OCI-LY7 (cell line): ENCODE data around the gene TMEM135. TPM values are rescaled to one million over a fixed set of nuclear protein-coding genes. Genes with fewer than 3 reads are reported as not detected.

Experiments used
- BruUV-seq: library from RNA; stranded (reverse); fragments of 400-500 nt; replicated peaks from 2 replicates; lab custom pipeline; 2021; lab: Mats Ljungman, UMichigan
- CTCF ChIA-PET: fragments of 300-600 bp; sonication (Branson Sonifier 250); formaldehyde crosslinking; loops from one replicate; lab custom pipeline; 2022; ENCODE audit warnings: antibody characterized with exemption; ENCODE audit not compliant: unreplicated experiment; lab: Charles Lee
- POLR2A ChIA-PET: fragments of 300-600 bp; sonication (Branson Sonifier 250); formaldehyde crosslinking; loops from one replicate; lab custom pipeline; 2022; ENCODE audit warnings: antibody characterized with exemption; lab: Charles Lee
- DNase-seq: peaks from one replicate; pipeline ENCODE4 v3.0.0-alpha.2; 2015; ENCODE audit warnings: low spot score
- H2AFZ ChIP-seq: fragments of 200-600 bp; sonication (generic), shearing (Covaris generic); 2 replicates; pipeline ENCODE4 v1.6.1; 2014; ENCODE audit warnings: mild to moderate bottlenecking, antibody characterized with exemption, low read length, moderate library complexity
- H3K27ac ChIP-seq: fragments of 200-600 bp; sonication (generic); 2 replicates; pipeline ENCODE4 v1.5.1; 2014; ENCODE audit warnings: mixed run types, low read depth, mild to moderate bottlenecking, moderate library complexity, low read length, inconsistent platforms; ENCODE audit not compliant: poor library complexity, severe bottlenecking
- H3K36me3 ChIP-seq: fragments of 200-600 bp; sonication (generic); 2 replicates; pipeline ENCODE4 v1.6.1; 2014; ENCODE audit warnings: mild to moderate bottlenecking, antibody characterized with exemption, low read length, moderate library complexity, mixed read lengths; ENCODE audit not compliant: insufficient read depth
- H3K4me1 ChIP-seq: fragments of 200-600 bp; sonication (generic); 2 replicates; pipeline ENCODE4 v1.5.1; 2014; ENCODE audit warnings: mild to moderate bottlenecking, low read length; ENCODE audit not compliant: insufficient read depth, poor library complexity, severe bottlenecking
- H3K4me2 ChIP-seq: fragments of 200-600 bp; sonication (generic); 2 replicates; pipeline ENCODE4 v1.6.1; 2014; ENCODE audit warnings: mild to moderate bottlenecking, low read length
- H3K4me3 ChIP-seq: fragments of 200-600 bp; sonication (generic); 2 replicates; pipeline ENCODE4 v1.5.1; 2014; ENCODE audit warnings: mild to moderate bottlenecking, low read depth, low read length; ENCODE audit not compliant: poor library complexity, severe bottlenecking
- H3K79me2 ChIP-seq: fragments of 200-600 bp; sonication (generic); 2 replicates; pipeline ENCODE4 v1.6.1; 2016; ENCODE audit warnings: low read depth, mild to moderate bottlenecking, low read length, moderate library complexity, mixed read lengths; ENCODE audit not compliant: insufficient read depth
- H3K9me2 ChIP-seq: fragments of 200-600 bp; sonication (generic); 2 replicates; pipeline ENCODE4 v1.6.1; 2016; ENCODE audit warnings: mild to moderate bottlenecking, low read length, mixed read lengths; ENCODE audit not compliant: insufficient read depth
- H3K9me3 ChIP-seq: fragments of 200-600 bp; sonication (generic); 2 replicates; pipeline ENCODE4 v1.6.1; 2014; ENCODE audit warnings: mild to moderate bottlenecking, mixed run types, low read length, mixed read lengths
- H4K20me1 ChIP-seq: fragments of 200-600 bp; sonication (generic); 2 replicates; pipeline ENCODE4 v1.6.1; 2014; ENCODE audit warnings: mild to moderate bottlenecking, antibody characterized with exemption, low read length, moderate library complexity, mixed read lengths; ENCODE audit not compliant: insufficient read depth
- EZH2phosphoT487 ChIP-seq: fragments of 200-600 bp; sonication (generic); IDR thresholded peaks from 2 replicates; pipeline ENCODE4 v1.6.1; 2018; ENCODE audit warnings: low read depth, borderline replicate concordance, mild to moderate bottlenecking, mixed run types, antibody characterized with exemption, low read length, moderate library complexity, mixed read lengths
- intact Hi-C: fragments of 100-400 bp; cut with micrococcal nuclease; formaldehyde crosslinking; loops from one replicate; pipeline ENCODE4 v1.10.0; 2022; ENCODE audit not compliant: unreplicated experiment
- total RNA-seq, 2 experiments: library from RNA; depleted of rRNA in 1 of 2; stranded (reverse); fragments of >200 nt in 1 of 2; shearing (Covaris generic) in 1 of 2; gene quantifications; 2 replicates each; pipeline ENCODE4 v1.2.3, GENCODE V29; 2014 to 2022
- TF ChIP-seq, protein P1 (sequence below): fragments of 200-600 bp; sonication (generic); conservative IDR thresholded peaks from 2 replicates; pipeline ENCODE4 v1.5.1; 2014; ENCODE audit warnings: mild to moderate bottlenecking, antibody characterized with exemption, low read length, moderate library complexity, mixed read lengths

TMEM135 gene
- total RNA-seq, 2 experiments from 2014 or later: 14.5 to 56.4 TPM

DNA sequence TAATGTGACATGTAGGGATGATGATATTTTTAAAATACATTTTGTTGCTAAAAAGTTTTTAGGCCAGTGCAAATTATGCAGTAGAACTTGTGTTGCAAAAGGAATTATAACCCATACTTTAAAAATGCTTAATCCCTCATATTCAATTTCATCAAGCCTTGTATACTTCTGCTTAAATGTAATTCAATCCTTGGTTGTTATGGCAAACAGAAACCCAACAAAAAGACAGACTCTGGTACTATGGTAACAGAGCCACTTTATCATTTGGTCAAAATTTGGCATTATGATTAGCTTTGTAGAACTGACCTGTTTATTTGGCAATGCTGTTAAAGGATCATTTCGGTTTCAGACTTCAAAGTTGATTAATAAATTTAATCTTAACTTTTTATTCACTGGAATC, 284.8 kb downstream of the TMEM135 start:
- no peaks in the 10 kb centered on the region for H3K9me2 ChIP-seq
- intact Hi-C loops: no loop called here
- no peak overlapping the region for H3K27ac ChIP-seq
- no peak for DNase-seq
- CTCF ChIA-PET: no interaction called here
- H3K4me1 ChIP-seq: peaks cover 4% of the 10 kb centered on the region
- TF ChIP-seq EZH2phosphoT487: no peak
- TF ChIP-seq, protein P1, sequence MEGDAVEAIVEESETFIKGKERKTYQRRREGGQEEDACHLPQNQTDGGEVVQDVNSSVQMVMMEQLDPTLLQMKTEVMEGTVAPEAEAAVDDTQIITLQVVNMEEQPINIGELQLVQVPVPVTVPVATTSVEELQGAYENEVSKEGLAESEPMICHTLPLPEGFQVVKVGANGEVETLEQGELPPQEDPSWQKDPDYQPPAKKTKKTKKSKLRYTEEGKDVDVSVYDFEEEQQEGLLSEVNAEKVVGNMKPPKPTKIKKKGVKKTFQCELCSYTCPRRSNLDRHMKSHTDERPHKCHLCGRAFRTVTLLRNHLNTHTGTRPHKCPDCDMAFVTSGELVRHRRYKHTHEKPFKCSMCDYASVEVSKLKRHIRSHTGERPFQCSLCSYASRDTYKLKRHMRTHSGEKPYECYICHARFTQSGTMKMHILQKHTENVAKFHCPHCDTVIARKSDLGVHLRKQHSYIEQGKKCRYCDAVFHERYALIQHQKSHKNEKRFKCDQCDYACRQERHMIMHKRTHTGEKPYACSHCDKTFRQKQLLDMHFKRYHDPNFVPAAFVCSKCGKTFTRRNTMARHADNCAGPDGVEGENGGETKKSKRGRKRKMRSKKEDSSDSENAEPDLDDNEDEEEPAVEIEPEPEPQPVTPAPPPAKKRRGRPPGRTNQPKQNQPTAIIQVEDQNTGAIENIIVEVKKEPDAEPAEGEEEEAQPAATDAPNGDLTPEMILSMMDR: no peak
- H3K9me3 ChIP-seq: no peaks in the 10 kb centered on the region
- H3K4me2 ChIP-seq: no peak overlapping the region
- H3K4me3 ChIP-seq: no peak overlapping the region
- TSS peak; percentile 26 for BruUV-seq
- no peak overlapping the region for H2AFZ ChIP-seq
- no peaks in the 10 kb centered on the region for H4K20me1 ChIP-seq
- POLR2A ChIA-PET: interaction anchor here (1.7 kb wide), 1 partner anchor 8 kb away, joined by 4 read pairs; no protein-coding TSS in a partner anchor
- no peaks in the 10 kb centered on the region for H3K79me2 ChIP-seq
- peaks cover 36% of the 10 kb centered on the region for H3K36me3 ChIP-seq

DNA sequence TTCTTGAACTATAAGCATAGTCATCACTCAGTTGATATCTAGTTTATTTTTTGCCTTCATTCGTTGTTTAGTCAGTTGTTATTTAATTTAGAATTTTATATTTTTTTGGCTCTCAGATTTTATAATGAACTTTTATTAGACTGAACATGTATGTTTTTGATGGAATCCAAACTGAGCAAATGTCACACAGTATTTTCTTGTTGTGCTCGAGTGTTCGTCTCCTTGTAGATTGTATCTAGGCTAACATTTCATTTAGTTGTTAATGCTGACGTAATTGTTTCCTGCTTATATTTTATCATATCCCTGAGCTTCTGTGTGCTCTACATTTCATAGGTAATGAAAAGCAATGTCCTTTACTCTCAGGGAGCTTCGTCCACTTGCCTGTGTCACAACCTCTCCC, 286.2 kb downstream of the TMEM135 start:
- no peaks in the 10 kb centered on the region for H4K20me1 ChIP-seq
- no peak overlapping the region for H3K27ac ChIP-seq
- H3K9me2 ChIP-seq: no peaks in the 10 kb centered on the region
- TF ChIP-seq, protein P1: no peak
- no peak for TF ChIP-seq EZH2phosphoT487
- no peaks in the 10 kb centered on the region for H3K4me1 ChIP-seq
- intact Hi-C loops: no loop called here
- no TSS peak for BruUV-seq
- no peak for DNase-seq
- H3K36me3 ChIP-seq: peaks cover 28% of the 10 kb centered on the region
- no peaks in the 10 kb centered on the region for H3K79me2 ChIP-seq
- ChIA-PET CTCF (no interaction called here), POLR2A (interaction anchor here (1.3 kb wide), 1 partner anchor 8 kb away, joined by 6 read pairs; no protein-coding TSS in a partner anchor)
- no peak overlapping the region for H3K4me3 ChIP-seq
- no peak overlapping the region for H2AFZ ChIP-seq
- H3K9me3 ChIP-seq: no peaks in the 10 kb centered on the region
- H3K4me2 ChIP-seq: no peak overlapping the region

DNA sequence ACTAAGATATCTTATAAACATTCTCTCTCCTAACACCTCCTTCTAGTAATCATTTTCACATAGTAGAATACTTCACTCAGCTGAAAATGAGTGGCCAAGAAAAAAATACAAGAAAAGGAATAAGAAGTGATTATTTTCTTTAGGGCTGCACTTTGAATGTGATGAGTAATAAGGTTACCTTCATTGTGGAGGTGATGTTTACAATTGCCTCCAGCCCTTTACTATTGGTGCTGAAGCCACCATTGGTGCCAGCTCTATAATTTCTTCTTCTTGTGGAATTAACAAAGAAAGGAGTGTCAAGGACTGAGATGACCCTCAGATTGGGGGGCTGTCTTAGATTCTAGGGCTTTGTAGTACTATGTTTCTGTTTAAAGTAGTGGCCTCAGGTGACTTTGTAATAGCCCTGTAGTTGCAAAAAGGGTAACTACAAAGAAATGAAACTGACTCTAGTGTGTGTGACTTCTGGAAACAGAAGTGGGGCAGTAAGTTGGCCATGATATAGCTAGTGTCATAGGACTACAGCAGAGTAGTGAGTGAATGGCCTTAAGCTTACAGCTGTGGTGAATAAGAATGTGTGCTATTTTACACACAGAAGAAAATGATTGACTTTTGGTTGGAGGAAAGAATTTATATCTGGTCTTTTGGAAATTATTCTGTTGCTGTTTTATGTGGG, 287.2 kb downstream of the TMEM135 start:
- intact Hi-C loops: no loop called here
- no peak for DNase-seq
- Histone ChIP-seq H3K9me2 (no peaks in the 10 kb centered on the region), H3K4me3 (no peak overlapping the region), H3K27ac (no peak overlapping the region), H3K9me3 (no peaks in the 10 kb centered on the region), H2AFZ (no peak overlapping the region), H3K79me2 (no peaks in the 10 kb centered on the region), H4K20me1 (no peaks in the 10 kb centered on the region), H3K4me1 (no peaks in the 10 kb centered on the region), H3K36me3 (peaks cover 25% of the 10 kb centered on the region), H3K4me2 (no peak overlapping the region)
- CTCF ChIA-PET: no interaction called here
- BruUV-seq: no TSS peak
- POLR2A ChIA-PET: interaction anchor here (0.6 to 1.3 kb wide), 3 partner anchors 8 to 25 kb away, joined by 3 to 6 read pairs (median 5); no protein-coding TSS in a partner anchor
- no peak for TF ChIP-seq EZH2phosphoT487
- TF ChIP-seq, protein P1: no peak
